Transverse colon (tissue), 4 donors: ENCODE data around the gene REM2. TPM values are rescaled to one million over a fixed set of nuclear protein-coding genes. Genes with fewer than 3 reads are reported as not detected.
"Not testable (repeated sequence)": the region's sequence is repeated elsewhere in the genome, so short reads cannot be mapped to it uniquely, and the experiment has no call there.

ENCODE experiments used
- DNase-seq: peaks from one replicate; pipeline ENCODE4 v3.0.0-alpha.2; 2019
- H3K27ac ChIP-seq, 4 donors: fragments of 200-600 bp; sonication (generic); 2 replicates each; pipeline ENCODE4 v1.5.1; 2016 to 2018; ENCODE audit warnings: inconsistent platforms in 4 of 4
- H3K27me3 ChIP-seq: fragments of 200-600 bp; sonication (generic); 2 replicates; pipeline ENCODE4 v1.5.1; 2017; ENCODE audit warnings: inconsistent platforms
- H3K36me3 ChIP-seq, 4 donors: fragments of 200-600 bp; sonication (generic); 2 replicates each; pipeline ENCODE4 v1.5.1; 2017 to 2019; ENCODE audit warnings: inconsistent platforms in 4 of 4
- H3K4me1 ChIP-seq, 4 donors: fragments of 200-600 bp; sonication (generic); 2 replicates each; pipeline ENCODE4 v1.5.1; 2017 to 2020; ENCODE audit warnings: inconsistent platforms in 4 of 4
- H3K4me3 ChIP-seq, 4 donors: fragments of 200-600 bp; sonication (generic); 1 replicate in 1 of 4; 2 replicates in 3 of 4; pipeline versions ENCODE4 v1.5.1 to v1.6.1; 2017 to 2019; ENCODE audit warnings: inconsistent platforms in 4 of 4
- H3K9me3 ChIP-seq, 2 donors: fragments of 200-600 bp; sonication (generic); 2 replicates each; pipeline ENCODE4 v1.5.1; 2017 to 2019; ENCODE audit warnings: inconsistent platforms in 2 of 2
- EP300 ChIP-seq: sonication (generic); formaldehyde crosslinking; IDR thresholded peaks from one replicate; pipeline ENCODE4 v1.6.1; 2017; ENCODE audit warnings: antibody characterized with exemption, low read depth
- POLR2A ChIP-seq: fragments of 450-650 bp; IDR thresholded peaks from one replicate; pipeline ENCODE4 v1.6.1; 2016; ENCODE audit warnings: antibody characterized with exemption, mild to moderate bottlenecking, moderate library complexity
- POLR2AphosphoS5 ChIP-seq, 3 donors: sonication (generic); formaldehyde crosslinking; IDR thresholded peaks; one replicate each; pipeline ENCODE4 v1.6.1; 2016; ENCODE audit warnings: antibody characterized with exemption in 3 of 3
- WGBS, 2 donors: methylation state at CpG; one replicate each; pipeline ENCODE4 v1.1.5; 2018; ENCODE audit warnings: low coverage in 1 of 2; 5-methylcytosine and 5-hydroxymethylcytosine counted together
- in situ Hi-C, 4 donors: fragments of 200-750 bp; cut with MboI; loops; one replicate each; pipeline versions ENCODE4 v1.15.0 to v1.15.1; 2017; ENCODE audit warnings: low sequenced_read_pairs in 3 of 4, low pct_ligation_motif_present in 1 of 4, low pct_unique_long_range_greater_than_20kb in 1 of 4
- intact Hi-C: fragments of 100-400 bp; cut with DNase I; formaldehyde crosslinking; loops from one replicate; pipeline ENCODE4 v1.15.1; 2023; ENCODE audit warnings: low total_unique reads
- total RNA-seq, 4 donors: library from RNA; depleted of rRNA; stranded (reverse); fragments of >200 nt; gene quantifications; one replicate each; pipeline ENCODE4 v1.1.0, GENCODE V29; 2016
- TF ChIP-seq, protein P1 (sequence below), 5 experiments: fragments of 200-600 bp in 3 of 5; fragments of 450-650 bp in 2 of 5; sonication (generic) in 3 of 5; IDR thresholded peaks; 1 replicate in 2 of 5; 2 replicates in 3 of 5; pipeline ENCODE4 v1.5.1; 2016 to 2017; ENCODE audit warnings: antibody characterized with exemption in 5 of 5, inconsistent platforms in 3 of 5, mild to moderate bottlenecking in 2 of 5, moderate library complexity in 1 of 5

The REM2 gene
- total RNA-seq, 4 donors from 2014 or later, result 0.27 to 5.2 (median 2.1) TPM; not detected in 1

GRCh38 chr14:22907429-22907828 lies 24.4 kb downstream of the REM2 start:
- 84 to 93% methylated on average over 3 of the region's 3 CpGs for WGBS, 2 donors
- Histone ChIP-seq H3K4me1 (no peaks in the 10 kb centered on the region), H3K27me3 (no peaks in the 10 kb centered on the region), H3K27ac (no peak overlapping the region), H3K9me3 (no peaks in the 10 kb centered on the region), H3K36me3 (peaks cover 0 to 76% (median 33%) of the 10 kb centered on the region in 4 donors), H3K4me3 (no peak overlapping the region)
- in situ Hi-C loops, result no loop called here
- intact Hi-C loops, result no loop called here
- no peak for DNase-seq
- TF ChIP-seq, protein P1, sequence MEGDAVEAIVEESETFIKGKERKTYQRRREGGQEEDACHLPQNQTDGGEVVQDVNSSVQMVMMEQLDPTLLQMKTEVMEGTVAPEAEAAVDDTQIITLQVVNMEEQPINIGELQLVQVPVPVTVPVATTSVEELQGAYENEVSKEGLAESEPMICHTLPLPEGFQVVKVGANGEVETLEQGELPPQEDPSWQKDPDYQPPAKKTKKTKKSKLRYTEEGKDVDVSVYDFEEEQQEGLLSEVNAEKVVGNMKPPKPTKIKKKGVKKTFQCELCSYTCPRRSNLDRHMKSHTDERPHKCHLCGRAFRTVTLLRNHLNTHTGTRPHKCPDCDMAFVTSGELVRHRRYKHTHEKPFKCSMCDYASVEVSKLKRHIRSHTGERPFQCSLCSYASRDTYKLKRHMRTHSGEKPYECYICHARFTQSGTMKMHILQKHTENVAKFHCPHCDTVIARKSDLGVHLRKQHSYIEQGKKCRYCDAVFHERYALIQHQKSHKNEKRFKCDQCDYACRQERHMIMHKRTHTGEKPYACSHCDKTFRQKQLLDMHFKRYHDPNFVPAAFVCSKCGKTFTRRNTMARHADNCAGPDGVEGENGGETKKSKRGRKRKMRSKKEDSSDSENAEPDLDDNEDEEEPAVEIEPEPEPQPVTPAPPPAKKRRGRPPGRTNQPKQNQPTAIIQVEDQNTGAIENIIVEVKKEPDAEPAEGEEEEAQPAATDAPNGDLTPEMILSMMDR (IDR thresholded peaks at IDR 0.05), result no peak
- no peak for TF ChIP-seq POLR2AphosphoS5 (IDR thresholded peaks at IDR 0.05)
- no peak for TF ChIP-seq POLR2A
- TF ChIP-seq EP300, result no peak

GRCh38 chr14:22908601-22909000 lies 25.6 kb downstream of the REM2 start:
- WGBS, 2 donors, result 80 to 96% methylated on average over 5 to 8 of the region's 8 CpGs
- Histone ChIP-seq H3K4me1 (no peaks in the 10 kb centered on the region), H3K36me3 (peaks cover 0 to 67% (median 29%) of the 10 kb centered on the region in 4 donors), H3K4me3 (no peak overlapping the region), H3K9me3 (no peaks in the 10 kb centered on the region), H3K27me3 (no peaks in the 10 kb centered on the region), H3K27ac (no peak overlapping the region)
- TF ChIP-seq POLR2A, result no peak
- TF ChIP-seq, protein P1 (IDR thresholded peaks at IDR 0.05), result no peak
- no peak for TF ChIP-seq EP300
- TF ChIP-seq POLR2AphosphoS5 (IDR thresholded peaks at IDR 0.05), result no peak
- no peak for DNase-seq
- intact Hi-C loops (no loop called here), in situ Hi-C loops (no loop called here)

DNA sequence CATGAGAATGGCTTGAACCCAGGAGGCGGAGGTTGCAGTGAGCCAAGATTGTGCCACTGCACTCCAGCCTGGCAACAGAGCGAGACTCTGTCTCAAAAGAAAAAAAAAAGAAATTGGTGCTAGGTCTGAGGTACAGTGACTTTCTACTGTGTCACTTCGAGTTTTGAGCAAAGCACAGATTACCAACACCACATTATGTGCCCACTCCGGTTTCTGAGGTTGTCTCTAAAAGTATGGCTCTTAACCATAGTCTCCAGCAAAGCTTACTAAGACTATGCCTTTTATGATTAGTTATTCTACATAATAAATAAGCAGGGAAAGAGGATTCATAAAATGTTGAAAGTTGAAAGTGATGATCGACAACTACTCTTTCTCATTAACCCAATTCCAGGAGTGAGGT lies 27.9 kb downstream of the REM2 start:
- in situ Hi-C loops, result no loop called here
- H3K4me3 ChIP-seq, result no peak overlapping the region
- H3K36me3 ChIP-seq, result peaks cover 0 to 44% (median 17%) of the 10 kb centered on the region in 4 donors

GRCh38 chr14:22914836-22915235 lies 31.8 kb downstream of the REM2 start:
- H3K9me3 ChIP-seq, in situ Hi-C loops, H3K27ac ChIP-seq, H3K27me3 ChIP-seq, H3K4me3 ChIP-seq, DNase-seq: not testable (repeated sequence)
- Histone ChIP-seq H3K36me3 (peaks cover 0 to 13% (median 0%) of the 10 kb centered on the region in 4 donors), H3K4me1 (peaks cover 11 to 31% (median 22%) of the 10 kb centered on the region in 4 donors)
- 91 to 100% methylated on average over 2 to 4 of the region's 4 CpGs for WGBS, 2 donors
- intact Hi-C loops, result loop anchor here (5.0 kb wide), 1 partner anchor 43 kb away; the partner anchor contains the start of gene LRP10

More for the DNA sequence above, 27.9 kb downstream of the REM2 start:
- Histone ChIP-seq H3K4me1 (peaks cover 0 to 4% (median 0%) of the 10 kb centered on the region in 4 donors), H3K27me3 (no peaks in the 10 kb centered on the region), H3K27ac (no peak overlapping the region), H3K9me3 (no peaks in the 10 kb centered on the region)
- DNase-seq, result no peak
- WGBS, 2 donors, result 90 to 92% methylated on average over 5 of the region's 5 CpGs
- intact Hi-C loops, result no loop called here
- TF ChIP-seq POLR2AphosphoS5 (IDR thresholded peaks at IDR 0.05), result no peak
- no peak for TF ChIP-seq POLR2A
- TF ChIP-seq, protein P1 (IDR thresholded peaks at IDR 0.05), result no peak
- TF ChIP-seq EP300, result no peak
